SJSA1 (cell line): ENCODE results near the gene SLC6A3. TPM values are rescaled to one million over a fixed set of nuclear protein-coding genes. Genes with fewer than 3 reads are reported as not detected.

ENCODE experiments used
- DNase-seq, 2 experiments: peaks; one replicate each; pipeline ENCODE4 v3.0.0-alpha.2; 2015 to 2020; ENCODE audit warnings: low spot score in 2 of 2, low read depth in 1 of 2
- H3K27ac ChIP-seq: fragments of 250-450 bp; sonication (Bioruptor Pico); 2 replicates; pipeline ENCODE4 v1.5.1; 2020; ENCODE audit warnings: mild to moderate bottlenecking, moderate library complexity
- H3K27me3 ChIP-seq: fragments of 250-450 bp; sonication (Bioruptor Pico); replicated peaks from 2 replicates; pipeline ENCODE4 v1.5.1; 2020; ENCODE audit warnings: mild to moderate bottlenecking, moderate library complexity
- H3K36me3 ChIP-seq: fragments of 250-450 bp; sonication (Bioruptor Pico); 2 replicates; pipeline ENCODE4 v1.5.1; 2020; ENCODE audit warnings: mild to moderate bottlenecking
- H3K4me1 ChIP-seq: fragments of 250-450 bp; sonication (Bioruptor Pico); replicated peaks from 2 replicates; pipeline ENCODE4 v1.6.1; 2021; ENCODE audit warnings: mild to moderate bottlenecking
- H3K4me3 ChIP-seq: fragments of 250-450 bp; sonication (Bioruptor Pico); 2 replicates; pipeline ENCODE4 v1.5.1; 2020; ENCODE audit warnings: mild to moderate bottlenecking
- H3K9me3 ChIP-seq: fragments of 250-450 bp; sonication (Bioruptor Pico); replicated peaks from 2 replicates; pipeline ENCODE4 v1.5.1; 2020; ENCODE audit warnings: mild to moderate bottlenecking
- total RNA-seq: library from RNA; depleted of rRNA; stranded (reverse); fragments of >200 nt; shearing (Covaris generic); gene quantifications from 2 replicates; pipeline ENCODE4 v1.2.3, GENCODE V29; 2014; rRNA removed

Gene SLC6A3
- total RNA-seq, 1 experiment from 2014 or later: not detected

GRCh38 chr5:1343315-1343751, 101.9 kb downstream of the SLC6A3 start:
- H3K27ac ChIP-seq: no peak overlapping the region
- H3K4me3 ChIP-seq: peak overlapping the region; percentile 95; the same call in 1 of the 2 replicates
- H3K4me1 ChIP-seq: peaks cover 16% of the 10 kb centered on the region
- peaks cover 53% of the 10 kb centered on the region for H3K36me3 ChIP-seq
- no peak for DNase-seq
- no peaks in the 10 kb centered on the region for H3K27me3 ChIP-seq
- no peaks in the 10 kb centered on the region for H3K9me3 ChIP-seq

Other genes starting within 250 kb of the SLC6A3 start
- 0.03 TPM in 1 of 2 replicates, not detected in the other for gene SLC6A19, start 243.8 kb downstream of the SLC6A3 start, total RNA-seq
- not detected in 2 replicates for gene SLC6A18, start 220.1 kb downstream of the SLC6A3 start, total RNA-seq
- gene TERT, start 150.4 kb downstream of the SLC6A3 start, total RNA-seq: 4.0 and 5.0 TPM in 2 replicates
- 241 and 247 TPM in 2 replicates for gene CLPTM1L, start 100.3 kb downstream of the SLC6A3 start, total RNA-seq
- gene LPCAT1, start 78.5 kb upstream of the SLC6A3 start, total RNA-seq: 22.5 and 28.2 TPM in 2 replicates